SK-N-SH treated with all-trans-retinoic acid at 6 μM for 48 hours (cell line): Measurements from ENCODE around the gene CEP192.

Experiments
- ARNTL ChIP-seq: fragments of 450-650 bp; formaldehyde crosslinking; IDR thresholded peaks from 2 replicates; pipeline ENCODE4 v1.5.0; 2020; ENCODE audit warnings: low read depth, mild to moderate bottlenecking, moderate library complexity, borderline replicate concordance
- CSDC2 ChIP-seq: fragments of 250-450 bp; sonication (Bioruptor Pico); IDR thresholded peaks from 2 replicates; pipeline ENCODE4 v1.5.0; 2020; ENCODE audit warnings: mild to moderate bottlenecking, moderate library complexity
- ISL1 ChIP-seq: fragments of 250-450 bp; sonication (Bioruptor Pico); IDR thresholded peaks from 2 replicates; pipeline ENCODE4 v2.1.2; 2022; ENCODE audit warnings: mild to moderate bottlenecking, moderate library complexity
- PATZ1 ChIP-seq: fragments of 250-450 bp; sonication (Bioruptor Pico); IDR thresholded peaks from 2 replicates; pipeline ENCODE4 v1.8.0; 2020; ENCODE audit warnings: mild to moderate bottlenecking, moderate library complexity, borderline replicate concordance
- PPARA ChIP-seq: fragments of 250-450 bp; sonication (Bioruptor Pico); IDR thresholded peaks from 2 replicates; pipeline ENCODE4 v1.5.0; 2020; ENCODE audit warnings: mild to moderate bottlenecking, borderline replicate concordance
- RARB ChIP-seq: fragments of 250-450 bp; sonication (Bioruptor Pico); IDR thresholded peaks from 2 replicates; pipeline ENCODE4 v1.8.0; 2021; ENCODE audit warnings: mild to moderate bottlenecking, moderate library complexity
- TOX ChIP-seq: fragments of 250-450 bp; sonication (Bioruptor Pico); IDR thresholded peaks from 2 replicates; pipeline ENCODE4 v1.8.0; 2021; ENCODE audit warnings: mild to moderate bottlenecking, moderate library complexity, borderline replicate concordance
- ZNF8 ChIP-seq: fragments of 450-650 bp; formaldehyde crosslinking; IDR thresholded peaks from 2 replicates; pipeline ENCODE4 v1.5.0; 2020; ENCODE audit warnings: mild to moderate bottlenecking, moderate library complexity
- TF ChIP-seq, protein P1 (sequence below): fragments of 250-450 bp; sonication (Bioruptor Pico); IDR thresholded peaks from 2 replicates; pipeline ENCODE4 v1.5.1; 2020; ENCODE audit warnings: low read depth, mild to moderate bottlenecking, moderate library complexity
- TF ChIP-seq, protein P2 (sequence below): fragments of 250-450 bp; sonication (Bioruptor Pico); IDR thresholded peaks from 2 replicates; pipeline ENCODE4 v1.5.0; 2020; ENCODE audit warnings: mild to moderate bottlenecking, moderate library complexity
- TF ChIP-seq, protein P3 (sequence below): fragments of 250-450 bp; sonication (Bioruptor Pico); IDR thresholded peaks from 2 replicates; pipeline ENCODE4 v1.8.0; 2021; ENCODE audit warnings: low read depth, mild to moderate bottlenecking, moderate library complexity, borderline replicate concordance

- no peak for TF ChIP-seq ARNTL (CRISPR knock-in tag)
- no peak for TF ChIP-seq CSDC2 (CRISPR knock-in tag)
- TF ChIP-seq, protein P1, sequence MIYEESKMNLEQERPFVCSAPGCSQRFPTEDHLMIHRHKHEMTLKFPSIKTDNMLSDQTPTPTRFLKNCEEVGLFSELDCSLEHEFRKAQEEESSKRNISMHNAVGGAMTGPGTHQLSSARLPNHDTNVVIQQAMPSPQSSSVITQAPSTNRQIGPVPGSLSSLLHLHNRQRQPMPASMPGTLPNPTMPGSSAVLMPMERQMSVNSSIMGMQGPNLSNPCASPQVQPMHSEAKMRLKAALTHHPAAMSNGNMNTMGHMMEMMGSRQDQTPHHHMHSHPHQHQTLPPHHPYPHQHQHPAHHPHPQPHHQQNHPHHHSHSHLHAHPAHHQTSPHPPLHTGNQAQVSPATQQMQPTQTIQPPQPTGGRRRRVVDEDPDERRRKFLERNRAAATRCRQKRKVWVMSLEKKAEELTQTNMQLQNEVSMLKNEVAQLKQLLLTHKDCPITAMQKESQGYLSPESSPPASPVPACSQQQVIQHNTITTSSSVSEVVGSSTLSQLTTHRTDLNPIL (CRISPR knock-in tag) = no peak
- TF ChIP-seq PATZ1 = no peak
- no peak for TF ChIP-seq ZNF8
- TF ChIP-seq TOX (CRISPR knock-in tag) = no peak
- no peak for TF ChIP-seq ISL1
- TF ChIP-seq, protein P2, sequence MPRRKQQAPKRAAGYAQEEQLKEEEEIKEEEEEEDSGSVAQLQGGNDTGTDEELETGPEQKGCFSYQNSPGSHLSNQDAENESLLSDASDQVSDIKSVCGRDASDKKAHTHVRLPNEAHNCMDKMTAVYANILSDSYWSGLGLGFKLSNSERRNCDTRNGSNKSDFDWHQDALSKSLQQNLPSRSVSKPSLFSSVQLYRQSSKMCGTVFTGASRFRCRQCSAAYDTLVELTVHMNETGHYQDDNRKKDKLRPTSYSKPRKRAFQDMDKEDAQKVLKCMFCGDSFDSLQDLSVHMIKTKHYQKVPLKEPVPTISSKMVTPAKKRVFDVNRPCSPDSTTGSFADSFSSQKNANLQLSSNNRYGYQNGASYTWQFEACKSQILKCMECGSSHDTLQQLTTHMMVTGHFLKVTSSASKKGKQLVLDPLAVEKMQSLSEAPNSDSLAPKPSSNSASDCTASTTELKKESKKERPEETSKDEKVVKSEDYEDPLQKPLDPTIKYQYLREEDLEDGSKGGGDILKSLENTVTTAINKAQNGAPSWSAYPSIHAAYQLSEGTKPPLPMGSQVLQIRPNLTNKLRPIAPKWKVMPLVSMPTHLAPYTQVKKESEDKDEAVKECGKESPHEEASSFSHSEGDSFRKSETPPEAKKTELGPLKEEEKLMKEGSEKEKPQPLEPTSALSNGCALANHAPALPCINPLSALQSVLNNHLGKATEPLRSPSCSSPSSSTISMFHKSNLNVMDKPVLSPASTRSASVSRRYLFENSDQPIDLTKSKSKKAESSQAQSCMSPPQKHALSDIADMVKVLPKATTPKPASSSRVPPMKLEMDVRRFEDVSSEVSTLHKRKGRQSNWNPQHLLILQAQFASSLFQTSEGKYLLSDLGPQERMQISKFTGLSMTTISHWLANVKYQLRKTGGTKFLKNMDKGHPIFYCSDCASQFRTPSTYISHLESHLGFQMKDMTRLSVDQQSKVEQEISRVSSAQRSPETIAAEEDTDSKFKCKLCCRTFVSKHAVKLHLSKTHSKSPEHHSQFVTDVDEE = no peak
- no peak for TF ChIP-seq PPARA (CRISPR knock-in tag)
- TF ChIP-seq, protein P3, sequence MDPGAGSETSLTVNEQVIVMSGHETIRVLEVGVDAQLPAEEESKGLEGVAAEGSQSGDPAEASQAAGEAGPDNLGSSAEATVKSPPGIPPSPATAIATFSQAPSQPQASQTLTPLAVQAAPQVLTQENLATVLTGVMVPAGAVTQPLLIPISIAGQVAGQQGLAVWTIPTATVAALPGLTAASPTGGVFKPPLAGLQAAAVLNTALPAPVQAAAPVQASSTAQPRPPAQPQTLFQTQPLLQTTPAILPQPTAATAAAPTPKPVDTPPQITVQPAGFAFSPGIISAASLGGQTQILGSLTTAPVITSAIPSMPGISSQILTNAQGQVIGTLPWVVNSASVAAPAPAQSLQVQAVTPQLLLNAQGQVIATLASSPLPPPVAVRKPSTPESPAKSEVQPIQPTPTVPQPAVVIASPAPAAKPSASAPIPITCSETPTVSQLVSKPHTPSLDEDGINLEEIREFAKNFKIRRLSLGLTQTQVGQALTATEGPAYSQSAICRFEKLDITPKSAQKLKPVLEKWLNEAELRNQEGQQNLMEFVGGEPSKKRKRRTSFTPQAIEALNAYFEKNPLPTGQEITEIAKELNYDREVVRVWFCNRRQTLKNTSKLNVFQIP (CRISPR knock-in tag) = no peak
- no peak for TF ChIP-seq RARB (CRISPR knock-in tag)
Observed at GRCh38 chr18:13141209-13141608, 150.0 kb downstream of the CEP192 start.
